ENCODE data around the gene MESP1.

MESP1 gene

GRCh38 chr15:89725064-89725463, 26.0 kb downstream of the MESP1 start:
- DNase-seq (ENCODE audit: low read depth in 2 of 3, low spot score in 2 of 3): no peak

DNA sequence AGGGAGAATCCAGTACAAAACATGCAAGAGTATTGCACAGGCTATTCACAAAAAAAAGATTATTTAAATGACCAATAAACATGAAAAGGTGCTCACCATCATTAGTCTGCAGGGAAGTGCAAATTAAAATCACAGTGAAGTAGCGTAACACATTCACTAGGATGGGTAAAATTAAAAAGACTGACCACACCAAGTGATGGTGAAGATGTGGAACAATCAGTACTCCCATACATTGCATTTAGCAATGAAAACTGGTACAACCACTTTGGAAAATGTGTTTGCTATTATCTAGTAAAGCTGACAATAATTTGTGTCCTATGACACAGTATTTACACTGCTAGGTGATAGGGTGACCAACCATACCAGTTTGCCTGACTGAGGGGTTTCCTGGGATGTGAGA, 26.4 kb downstream of the MESP1 start:
- no peak for DNase-seq (ENCODE audit: low read depth in 2 of 3, low spot score in 2 of 3)

DNA sequence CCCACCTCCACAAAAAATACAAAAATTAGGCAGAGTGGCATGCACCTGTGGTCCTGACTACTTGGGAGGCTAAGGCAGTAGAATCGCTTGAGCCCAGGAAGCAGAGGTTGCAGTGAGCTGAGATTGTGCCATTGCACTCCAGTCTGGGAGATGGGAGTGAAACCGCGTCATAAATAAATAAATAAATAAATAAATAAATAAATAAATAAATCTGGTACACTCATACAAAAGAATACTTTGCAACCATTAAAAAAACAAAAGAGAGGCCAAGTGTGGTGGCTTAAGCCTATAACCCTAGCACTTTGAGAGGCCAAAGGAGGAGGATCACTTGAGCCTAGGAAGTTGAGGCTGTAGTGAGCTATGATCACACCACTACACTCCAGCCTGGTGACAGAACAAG, 28.0 kb downstream of the MESP1 start:
- DNase-seq (ENCODE audit: low read depth in 2 of 3, low spot score in 2 of 3): no peak

GRCh38 chr15:89714775-89715174, 36.3 kb downstream of the MESP1 start:
- no peak for DNase-seq (ENCODE audit: low read depth in 2 of 3, low spot score in 2 of 3)

DNA sequence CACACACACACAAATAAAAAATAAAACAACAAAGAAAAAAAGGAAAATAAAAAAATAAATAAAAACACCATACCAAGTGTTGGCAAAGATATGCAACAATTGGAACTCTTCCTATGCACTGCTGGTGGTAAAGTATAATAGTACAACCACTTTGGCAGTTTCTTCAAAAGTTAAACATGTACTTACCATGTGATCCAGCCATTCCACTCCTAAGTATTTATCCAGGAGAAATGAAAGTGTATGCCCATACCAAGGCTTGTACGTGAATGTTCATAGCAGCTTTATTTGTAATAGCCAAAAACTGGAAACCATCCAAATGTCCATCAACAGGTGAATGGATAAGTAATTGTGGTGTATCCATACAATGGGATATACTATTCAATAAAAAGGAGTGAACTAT, 43.5 kb downstream of the MESP1 start:
- no peak for DNase-seq (ENCODE audit: low read depth in 2 of 3, low spot score in 2 of 3)

DNA sequence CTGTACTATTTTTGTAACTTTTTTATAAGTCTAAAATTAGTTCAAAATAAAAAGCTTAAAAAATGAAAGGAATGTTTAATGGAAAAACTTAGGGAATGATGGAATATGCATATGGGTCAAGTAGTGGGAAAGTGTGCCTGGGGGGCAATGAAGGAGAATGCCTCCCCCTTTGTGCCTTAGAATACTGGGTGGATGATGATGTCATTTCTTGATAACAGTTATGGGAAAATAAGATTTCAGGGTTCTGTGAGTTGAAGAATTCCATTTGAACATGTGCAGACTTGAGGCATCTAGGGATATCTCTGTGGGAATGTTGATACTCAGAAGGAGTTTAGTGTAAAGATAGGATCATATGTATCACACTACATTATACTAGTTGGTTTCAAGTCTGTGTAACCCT, 46.6 kb downstream of the MESP1 start:
- no peak for DNase-seq (ENCODE audit: low read depth in 2 of 3, low spot score in 2 of 3)

Measured in activated CD8-positive, alpha-beta memory T cell treated with anti-CD3 and anti-CD28 coated beads for 48 hours (primary cell).